Activated CD8-positive, alpha-beta memory T cell treated with anti-CD3 and anti-CD28 coated beads, Interleukin-2, amount 50 U/mL, for 24 hours (primary cell): ENCODE results near the gene ANKRD62.
"Not testable (repeated sequence)": the region's sequence is repeated elsewhere in the genome, so short reads cannot be mapped to it uniquely, and the experiment has no call there.

ENCODE experiments used
- DNase-seq: peaks from one replicate; pipeline ENCODE4 v3.0.0-alpha.2; 2020; ENCODE audit errors: extremely low read depth

Gene ANKRD62

GRCh38 chr18:12099160-12099559 is 5.5 kb downstream of the ANKRD62 start:
- DNase-seq = no peak

GRCh38 chr18:12101266-12101665 is 7.6 kb downstream of the ANKRD62 start:
- DNase-seq = no peak

- DNase-seq = no peak
These were observed 8.6 kb downstream of the ANKRD62 start for GRCh38 chr18:12102136-12102842.

- no peak for DNase-seq
These were observed 12.8 kb downstream of the ANKRD62 start for GRCh38 chr18:12106471-12106870.

- DNase-seq = no peak
These were observed 16.2 kb downstream of the ANKRD62 start for GRCh38 chr18:12109836-12110235.

- DNase-seq = no peak
These were observed 20.5 kb downstream of the ANKRD62 start for GRCh38 chr18:12113999-12114646.

GRCh38 chr18:12119358-12119757 is 25.7 kb downstream of the ANKRD62 start:
- no peak for DNase-seq

- no peak for DNase-seq
These were observed 27.8 kb downstream of the ANKRD62 start for GRCh38 chr18:12121175-12122042.

GRCh38 chr18:12122043-12122389 is 28.4 kb downstream of the ANKRD62 start:
- not testable (repeated sequence) for DNase-seq

- DNase-seq = not testable (repeated sequence)
These were observed 34.0 kb downstream of the ANKRD62 start for GRCh38 chr18:12127647-12128046.

GRCh38 chr18:12138831-12139230 is 45.2 kb downstream of the ANKRD62 start:
- not testable (repeated sequence) for DNase-seq

- not testable (repeated sequence) for DNase-seq
These were observed 47.2 kb downstream of the ANKRD62 start for GRCh38 chr18:12140866-12141265.

GRCh38 chr18:12141778-12142177 is 48.1 kb downstream of the ANKRD62 start:
- not testable (repeated sequence) for DNase-seq

GRCh38 chr18:12149431-12149830 is 55.8 kb downstream of the ANKRD62 start:
- not testable (repeated sequence) for DNase-seq

GRCh38 chr18:12154361-12154760 is 60.7 kb downstream of the ANKRD62 start:
- DNase-seq = no peak

GRCh38 chr18:12155996-12156395 is 62.4 kb downstream of the ANKRD62 start:
- DNase-seq = no peak

GRCh38 chr18:12159446-12159845 is 65.8 kb downstream of the ANKRD62 start:
- no peak for DNase-seq

- DNase-seq = no peak
These were observed 69.1 kb downstream of the ANKRD62 start for GRCh38 chr18:12162786-12163185.

- DNase-seq = no peak
These were observed 71.6 kb downstream of the ANKRD62 start for GRCh38 chr18:12165038-12165768.
